GM10248 (cell line): ENCODE data around the gene COX7C.

Experiments used
- CTCF ChIA-PET: fragments of 300-600 bp; sonication (Branson Sonifier 250); formaldehyde crosslinking; extraction: SDS; loops from one replicate; lab custom pipeline; 2021; ENCODE audit warnings: antibody characterized with exemption; lab: Yijun Ruan, JAX
- POLR2A ChIA-PET: fragments of 350-650 bp; sonication (Branson Sonifier 250); formaldehyde crosslinking; extraction: SDS; loops from one replicate; lab custom pipeline; 2020; ENCODE audit warnings: antibody characterized with exemption; lab: Yijun Ruan, JAX
- DNase-seq: peaks from one replicate; pipeline ENCODE4 v3.0.0; 2012; ENCODE audit errors: extremely low spot score
- TF ChIP-seq, protein P1 (sequence below): IDR thresholded peaks from 2 replicates; pipeline ENCODE4 v1.5.1; 2012; ENCODE audit warnings: mild to moderate bottlenecking, low read depth; ENCODE audit errors: extremely low read depth, missing control alignments, control extremely low read depth

Gene COX7C

GRCh38 chr5:86605881-86606280, 11.9 kb upstream of the COX7C start:
- ChIA-PET POLR2A (no interaction called here), CTCF (no interaction called here)
- TF ChIP-seq, protein P1, sequence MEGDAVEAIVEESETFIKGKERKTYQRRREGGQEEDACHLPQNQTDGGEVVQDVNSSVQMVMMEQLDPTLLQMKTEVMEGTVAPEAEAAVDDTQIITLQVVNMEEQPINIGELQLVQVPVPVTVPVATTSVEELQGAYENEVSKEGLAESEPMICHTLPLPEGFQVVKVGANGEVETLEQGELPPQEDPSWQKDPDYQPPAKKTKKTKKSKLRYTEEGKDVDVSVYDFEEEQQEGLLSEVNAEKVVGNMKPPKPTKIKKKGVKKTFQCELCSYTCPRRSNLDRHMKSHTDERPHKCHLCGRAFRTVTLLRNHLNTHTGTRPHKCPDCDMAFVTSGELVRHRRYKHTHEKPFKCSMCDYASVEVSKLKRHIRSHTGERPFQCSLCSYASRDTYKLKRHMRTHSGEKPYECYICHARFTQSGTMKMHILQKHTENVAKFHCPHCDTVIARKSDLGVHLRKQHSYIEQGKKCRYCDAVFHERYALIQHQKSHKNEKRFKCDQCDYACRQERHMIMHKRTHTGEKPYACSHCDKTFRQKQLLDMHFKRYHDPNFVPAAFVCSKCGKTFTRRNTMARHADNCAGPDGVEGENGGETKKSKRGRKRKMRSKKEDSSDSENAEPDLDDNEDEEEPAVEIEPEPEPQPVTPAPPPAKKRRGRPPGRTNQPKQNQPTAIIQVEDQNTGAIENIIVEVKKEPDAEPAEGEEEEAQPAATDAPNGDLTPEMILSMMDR, result no peak
- no peak for DNase-seq

- POLR2A ChIA-PET, result no interaction called here
- CTCF ChIA-PET, result no interaction called here
- no peak for DNase-seq
- TF ChIP-seq, protein P1, result no peak
These were observed 4.3 kb upstream of the COX7C start for GRCh38 chr5:86613455-86613854.

DNA sequence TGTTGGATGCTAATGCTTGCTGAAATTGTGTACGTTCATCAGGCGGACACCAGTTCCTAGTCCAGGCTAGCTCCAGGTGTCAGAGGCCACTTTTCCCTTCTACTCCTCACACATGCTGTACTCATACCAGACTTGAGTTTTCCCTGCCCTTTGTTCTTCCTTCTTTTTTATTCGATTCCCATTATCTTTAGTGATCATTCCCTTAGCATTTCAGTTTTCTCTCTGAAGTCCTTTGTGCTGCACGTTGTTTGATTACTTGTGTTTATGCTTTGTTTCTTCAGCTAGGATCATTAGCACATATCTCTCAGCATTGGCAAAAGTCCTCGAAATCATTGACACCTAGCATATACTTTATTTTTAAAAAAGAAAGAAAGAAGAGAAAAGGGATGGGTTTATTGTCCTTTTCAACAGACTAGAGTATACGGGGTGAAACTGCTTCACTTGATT, 409 bp upstream of the COX7C start:
- CTCF ChIA-PET, result no interaction called here
- TF ChIP-seq, protein P1, result no peak
- no peak for DNase-seq
- POLR2A ChIA-PET, result no interaction called here

DNA sequence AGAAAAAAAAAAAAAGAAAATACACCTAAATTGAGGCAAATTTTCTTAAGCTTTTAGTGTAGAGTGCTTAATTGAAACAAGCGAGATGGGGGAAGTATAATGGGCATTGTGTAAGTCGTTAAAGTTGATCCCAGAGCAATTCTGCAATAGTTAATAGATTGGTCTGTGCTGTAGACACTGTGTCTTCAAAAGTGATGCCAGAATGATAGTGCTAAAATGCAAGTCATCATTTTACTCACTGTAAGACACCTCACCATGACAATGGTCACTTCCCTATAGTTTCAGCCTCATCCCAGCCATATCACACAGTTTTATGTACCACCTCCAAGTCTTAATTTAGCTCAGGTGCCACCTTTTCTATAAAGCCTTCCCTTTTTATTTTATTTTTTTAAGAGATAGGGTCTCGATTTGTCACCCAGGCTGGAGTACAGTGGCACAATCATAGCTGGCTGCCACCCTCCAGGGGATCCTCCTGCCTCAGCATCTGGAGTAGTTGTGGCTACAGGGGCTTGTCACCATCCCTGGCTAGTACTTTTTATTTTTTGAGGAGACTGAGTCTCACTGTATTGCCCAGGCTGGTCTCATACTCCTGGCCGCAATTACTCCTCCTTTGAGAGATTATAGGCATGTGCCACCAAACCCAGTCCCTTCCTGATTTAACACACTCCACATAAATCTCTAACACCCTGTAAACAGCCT, 6.2 kb downstream of the COX7C start:
- ChIA-PET POLR2A (no interaction called here), CTCF (interaction anchor here (2.4 to 3.1 kb wide), 2 partner anchors 12 to 15 kb away, joined by 7 to 13 read pairs; no protein-coding TSS in a partner anchor)
- DNase-seq, result no peak
- TF ChIP-seq, protein P1, result no peak

GRCh38 chr5:86625148-86625547, 7.4 kb downstream of the COX7C start:
- CTCF ChIA-PET, result interaction anchor here (2.4 to 3.1 kb wide), 2 partner anchors 11 to 14 kb away, joined by 7 to 13 read pairs; no protein-coding TSS in a partner anchor
- no peak for DNase-seq
- TF ChIP-seq, protein P1, result no peak
- POLR2A ChIA-PET, result no interaction called here

- TF ChIP-seq, protein P1, result no peak
- CTCF ChIA-PET, result interaction anchor here (1.3 to 3.1 kb wide), 3 partner anchors 10 to 17 kb away, joined by 3 to 13 read pairs (median 7); no protein-coding TSS in a partner anchor
- DNase-seq, result no peak
- POLR2A ChIA-PET, result no interaction called here
These were observed 8.4 kb downstream of the COX7C start for GRCh38 chr5:86626149-86626548.
